Activated CD8-positive, alpha-beta memory T cell treated with anti-CD3 and anti-CD28 coated beads for 1 hour (primary cell): ENCODE data around the gene MEG3.
"Not testable (repeated sequence)": the region's sequence is repeated elsewhere in the genome, so short reads cannot be mapped to it uniquely, and the experiment has no call there.

Source experiments
- DNase-seq, 2 donors: peaks; one replicate each; pipeline ENCODE4 v3.0.0-alpha.2; 2020; ENCODE audit warnings: low read depth in 1 of 2; ENCODE audit errors: extremely low read depth in 1 of 2

MEG3 gene

GRCh38 chr14:100788517-100788916, 37.4 kb upstream of the MEG3 start:
- DNase-seq: no peak

GRCh38 chr14:100788942-100789341, 37.0 kb upstream of the MEG3 start:
- no peak for DNase-seq

GRCh38 chr14:100789460-100790417, 36.2 kb upstream of the MEG3 start:
- no peak for DNase-seq

GRCh38 chr14:100790502-100791347, 35.2 kb upstream of the MEG3 start:
- no peak for DNase-seq

- DNase-seq: no peak
Observed at GRCh38 chr14:100791348-100791735, 34.6 kb upstream of the MEG3 start.

GRCh38 chr14:100791995-100792394, 33.9 kb upstream of the MEG3 start:
- DNase-seq: no peak

GRCh38 chr14:100796946-100797345, 29.0 kb upstream of the MEG3 start:
- no peak for DNase-seq

GRCh38 chr14:100800041-100800440, 25.9 kb upstream of the MEG3 start:
- no peak for DNase-seq

GRCh38 chr14:100801433-100801832, 24.5 kb upstream of the MEG3 start:
- not testable (repeated sequence) for DNase-seq

GRCh38 chr14:100802179-100802578, 23.7 kb upstream of the MEG3 start:
- DNase-seq: no peak

- DNase-seq: no peak
Observed at GRCh38 chr14:100802766-100803165, 23.2 kb upstream of the MEG3 start.

- no peak for DNase-seq
Observed at GRCh38 chr14:100803226-100803625, 22.7 kb upstream of the MEG3 start.

- DNase-seq: no peak
Observed at GRCh38 chr14:100803676-100804075, 22.2 kb upstream of the MEG3 start.

- DNase-seq: no peak
Observed at GRCh38 chr14:100804138-100804537, 21.8 kb upstream of the MEG3 start.

- DNase-seq: no peak
Observed at GRCh38 chr14:100804558-100805309, 21.2 kb upstream of the MEG3 start.

GRCh38 chr14:100806386-100806785, 19.5 kb upstream of the MEG3 start:
- DNase-seq: no peak

- DNase-seq: no peak
Observed at GRCh38 chr14:100807496-100807895, 18.4 kb upstream of the MEG3 start.

- no peak for DNase-seq
Observed at GRCh38 chr14:100807979-100808734, 17.8 kb upstream of the MEG3 start.

GRCh38 chr14:100810435-100810834, 15.5 kb upstream of the MEG3 start:
- DNase-seq: no peak

GRCh38 chr14:100810861-100811461, 15.0 kb upstream of the MEG3 start:
- no peak for DNase-seq
